HG03097 (cell line): ENCODE measurements around the gene HSD17B7.
A peak's percentile ranks its signal among the peaks of the same experiment; 100 is the strongest.
"Not testable (repeated sequence)": the region's sequence is repeated elsewhere in the genome, so short reads cannot be mapped to it uniquely, and the experiment has no call there.

Source experiments
- ATAC-seq: cut with Tn5 transposase; IDR thresholded peaks from one replicate; pipeline ENCODE4 v1.9.1; 2021; ENCODE audit not compliant: unreplicated experiment, low FRiP score

Gene HSD17B7

DNA sequence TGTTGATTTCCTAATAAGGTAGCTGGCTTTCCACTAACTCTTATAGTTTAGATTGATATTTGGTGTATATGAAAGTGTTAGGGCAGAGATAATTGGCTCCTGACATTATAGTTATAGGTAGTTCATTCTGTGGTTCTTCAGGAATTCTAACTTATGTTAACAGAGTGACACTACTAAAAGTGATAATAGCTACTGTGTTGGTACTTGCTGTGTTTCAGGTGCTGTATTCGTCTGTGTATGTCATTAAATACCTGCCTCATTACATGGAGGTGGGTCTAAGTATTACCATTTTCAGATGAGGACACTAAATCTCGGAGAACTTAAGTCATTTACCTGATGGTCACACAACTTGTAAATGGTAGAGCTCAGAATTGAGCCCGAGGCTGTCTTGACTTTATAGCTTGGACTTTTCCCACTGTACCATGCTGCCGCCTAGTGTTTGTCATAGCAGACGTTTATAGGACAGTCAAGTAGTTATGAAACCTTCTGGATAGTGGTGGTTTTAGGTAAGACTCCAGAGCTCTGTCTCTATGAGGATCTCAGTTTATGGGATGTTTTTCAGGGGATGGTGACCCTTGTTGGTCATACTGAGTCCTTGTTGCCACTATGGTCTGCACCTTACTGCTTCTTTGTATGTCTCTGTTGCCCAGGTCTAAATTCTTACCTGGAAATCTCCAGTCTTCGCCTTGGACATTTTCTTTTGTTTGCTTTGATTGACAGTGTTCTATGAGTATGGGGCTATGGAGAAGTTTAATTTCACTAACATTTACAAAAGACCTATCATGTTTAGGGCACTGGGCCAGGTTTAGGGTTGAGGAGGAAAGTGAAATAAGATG lies 9.7 kb downstream of the HSD17B7 start:
- ATAC-seq = not testable (repeated sequence)

DNA sequence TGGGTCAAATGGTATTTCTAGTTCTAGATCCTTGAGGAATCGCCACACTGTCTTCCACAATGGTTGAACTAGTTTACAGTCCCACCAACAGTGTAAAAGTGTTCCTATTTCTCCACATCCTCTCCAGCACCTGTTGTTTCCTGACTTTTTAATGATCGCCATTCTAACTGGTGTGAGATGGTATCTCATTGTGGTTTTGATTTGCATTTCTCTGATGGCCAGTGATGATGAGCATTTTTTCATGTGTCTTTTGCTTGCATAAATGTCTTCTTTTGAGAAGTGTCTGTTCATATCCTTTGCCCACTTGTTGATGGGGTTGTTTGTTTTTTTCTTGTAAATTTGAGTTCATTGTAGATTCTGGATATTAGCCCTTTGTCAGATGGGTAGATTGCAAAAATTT lies 17.0 kb downstream of the HSD17B7 start:
- not testable (repeated sequence) for ATAC-seq

DNA sequence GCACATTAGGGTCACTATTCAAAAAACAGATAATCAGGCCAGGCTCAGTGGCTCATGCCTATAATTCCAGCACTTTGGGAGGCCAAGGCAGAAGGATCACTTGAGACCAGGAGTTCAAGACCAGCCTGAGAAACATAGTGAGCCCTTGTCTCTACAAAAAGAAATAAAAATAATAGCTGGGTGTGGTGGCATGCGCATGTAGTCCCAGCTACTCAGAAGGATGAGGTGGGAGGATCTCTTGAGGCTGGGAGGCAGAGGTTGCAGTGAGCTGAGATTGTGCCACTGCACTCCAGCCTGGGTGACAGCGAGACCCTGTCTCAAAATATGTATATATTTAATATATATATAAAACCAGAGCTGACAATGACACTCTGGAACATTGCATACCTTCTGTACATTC lies 21.9 kb downstream of the HSD17B7 start:
- ATAC-seq = not testable (repeated sequence)

DNA sequence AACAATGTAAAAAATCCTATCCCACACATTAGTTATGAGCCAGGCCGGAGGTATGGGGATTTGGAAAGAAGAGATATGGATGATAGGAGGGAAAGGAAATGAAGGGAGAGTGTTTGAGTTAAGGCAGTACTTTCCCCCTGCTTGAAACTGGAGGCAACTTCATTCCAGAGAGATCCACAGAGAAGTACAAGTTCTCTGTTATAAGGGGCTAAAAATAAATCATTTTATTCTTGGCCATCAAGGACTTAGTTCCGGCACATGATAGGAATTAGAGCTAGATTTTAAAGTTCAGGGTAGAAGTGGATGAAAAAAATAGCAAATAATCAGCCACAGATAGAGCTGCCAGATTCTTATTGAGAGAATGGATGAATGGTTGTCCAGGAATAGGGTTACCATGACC lies 27.6 kb downstream of the HSD17B7 start:
- not testable (repeated sequence) for ATAC-seq

DNA sequence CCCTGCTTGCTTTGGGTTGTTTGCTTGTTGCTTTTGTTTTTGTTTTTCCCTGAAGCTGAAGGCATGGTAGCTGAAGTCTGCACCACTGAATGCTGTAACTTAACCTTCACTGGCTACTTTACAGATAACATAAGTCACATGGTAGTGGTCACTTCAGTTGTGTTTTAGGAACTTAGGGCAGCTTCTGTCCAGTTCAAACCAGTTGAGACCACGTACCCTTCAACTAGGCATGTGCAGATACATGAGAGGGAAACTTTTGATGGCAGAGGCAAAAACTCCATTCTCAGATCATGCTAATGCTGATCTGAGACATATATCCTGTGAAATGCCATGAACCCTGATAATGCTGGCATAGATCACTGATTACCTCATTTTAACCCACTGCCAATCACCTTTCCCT lies 28.2 kb downstream of the HSD17B7 start:
- not testable (repeated sequence) for ATAC-seq

GRCh38 chr1:162822391-162823200 lies 32.1 kb downstream of the HSD17B7 start:
- ATAC-seq = no peak

DNA sequence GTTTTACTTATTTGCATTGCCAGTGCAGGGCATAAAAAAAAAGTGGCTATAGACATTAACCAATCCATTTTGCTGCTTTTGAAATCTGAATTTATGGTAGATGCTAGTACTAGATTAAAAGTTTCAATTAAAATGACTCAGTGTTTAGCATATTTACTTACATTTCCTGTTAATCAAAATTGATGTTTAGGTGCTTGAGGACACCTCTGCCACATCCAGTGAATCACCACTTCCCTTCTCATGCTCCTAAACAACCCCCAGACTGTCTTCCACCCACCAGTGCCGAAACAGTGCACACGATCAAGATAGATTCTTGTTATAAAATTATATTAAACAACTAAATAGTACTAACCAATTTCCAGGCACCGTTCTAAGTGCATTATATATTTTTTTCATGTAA lies 32.7 kb downstream of the HSD17B7 start:
- no peak for ATAC-seq

DNA sequence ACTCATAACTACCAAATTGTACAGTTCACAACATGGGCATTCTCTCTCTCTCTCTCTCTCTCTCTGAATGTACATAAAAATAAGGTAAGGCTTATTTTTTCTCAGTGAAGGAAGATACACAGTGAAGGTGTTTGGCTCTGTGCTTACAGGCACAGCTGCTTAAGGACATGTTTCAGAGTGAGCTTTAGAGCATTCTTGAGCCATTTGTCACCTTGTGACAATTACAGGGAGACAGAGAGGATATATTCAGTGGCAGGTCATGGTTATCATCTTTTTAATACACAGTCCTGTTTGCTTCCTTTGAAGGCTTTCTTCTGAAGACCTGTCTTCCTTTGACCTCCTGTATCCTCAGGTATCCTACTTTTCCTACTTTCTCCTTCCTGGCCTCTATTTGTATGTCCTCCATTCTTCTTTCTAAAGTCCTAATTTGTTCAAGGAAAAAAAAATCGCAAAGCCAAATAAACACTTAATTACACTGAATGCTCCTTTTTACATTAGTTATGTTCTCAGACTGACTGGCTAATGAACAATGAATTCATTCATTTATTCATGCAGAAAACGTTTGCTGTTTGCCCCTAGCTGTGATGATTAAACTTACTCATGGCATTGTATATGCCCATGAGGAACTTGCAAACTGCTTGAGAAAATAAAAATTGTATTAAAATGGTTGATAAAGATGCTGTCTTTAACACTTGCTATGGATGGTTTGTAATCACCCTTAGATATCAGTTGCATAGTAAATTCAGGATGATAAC lies 33.4 kb downstream of the HSD17B7 start:
- ATAC-seq = no peak

DNA sequence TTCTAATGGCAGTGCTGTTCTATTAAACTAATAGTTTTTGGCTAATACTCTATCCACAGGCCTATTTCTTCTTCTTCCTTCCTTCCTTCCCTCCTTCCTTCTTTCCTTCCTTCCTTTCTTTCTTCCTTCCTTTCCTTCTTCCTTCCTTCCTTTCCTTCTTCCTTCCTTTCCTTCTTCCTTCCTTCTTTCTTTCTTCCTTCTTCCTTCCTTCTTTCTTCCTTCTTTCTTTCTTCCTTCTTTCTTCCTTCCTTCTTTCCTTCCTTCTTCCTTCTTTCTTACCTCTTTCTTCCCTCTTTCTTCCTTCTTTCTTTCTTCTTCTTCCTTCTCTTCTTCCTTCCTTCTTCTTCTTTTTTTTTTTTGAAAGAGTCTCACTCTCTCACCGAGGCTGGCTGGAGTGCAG lies 38.8 kb downstream of the HSD17B7 start:
- no peak for ATAC-seq

GRCh38 chr1:162832470-162832869 lies 42.0 kb downstream of the HSD17B7 start:
- no peak for ATAC-seq

GRCh38 chr1:162835157-162835899 lies 44.8 kb downstream of the HSD17B7 start:
- ATAC-seq = peak; percentile 84

GRCh38 chr1:162838863-162839262 lies 48.4 kb downstream of the HSD17B7 start:
- no peak for ATAC-seq

DNA sequence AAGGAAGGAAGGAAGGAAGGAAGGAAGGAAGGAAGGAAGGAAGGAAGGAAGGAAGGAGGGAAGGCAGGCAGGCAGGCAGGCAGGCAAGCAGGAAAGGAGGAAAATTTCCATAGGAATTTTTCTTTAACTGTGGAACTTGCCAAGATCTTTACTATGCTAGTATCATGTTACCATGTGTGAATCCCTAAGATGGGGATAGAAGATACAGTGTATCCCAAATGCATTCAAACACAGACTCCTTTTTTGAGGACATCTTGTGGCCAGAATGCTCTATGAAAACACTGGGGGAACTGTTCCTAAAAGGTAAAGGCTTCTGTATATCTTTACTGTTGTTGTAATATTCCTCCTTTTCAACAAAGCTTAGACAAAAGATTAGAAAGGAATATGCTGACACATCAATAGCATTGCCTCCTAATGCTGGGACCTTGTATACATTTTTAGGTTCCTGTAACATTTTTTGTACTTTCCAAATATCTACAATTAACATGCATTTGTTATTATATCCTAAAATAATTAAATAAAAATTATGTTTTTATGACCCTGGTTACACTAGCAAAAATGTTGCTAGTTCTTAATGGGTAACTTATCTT lies 49.8 kb downstream of the HSD17B7 start:
- ATAC-seq = no peak

- no peak for ATAC-seq
These were observed 53.7 kb downstream of the HSD17B7 start for GRCh38 chr1:162844153-162844552.

GRCh38 chr1:162846256-162847212 lies 56.0 kb downstream of the HSD17B7 start:
- no peak for ATAC-seq

DNA sequence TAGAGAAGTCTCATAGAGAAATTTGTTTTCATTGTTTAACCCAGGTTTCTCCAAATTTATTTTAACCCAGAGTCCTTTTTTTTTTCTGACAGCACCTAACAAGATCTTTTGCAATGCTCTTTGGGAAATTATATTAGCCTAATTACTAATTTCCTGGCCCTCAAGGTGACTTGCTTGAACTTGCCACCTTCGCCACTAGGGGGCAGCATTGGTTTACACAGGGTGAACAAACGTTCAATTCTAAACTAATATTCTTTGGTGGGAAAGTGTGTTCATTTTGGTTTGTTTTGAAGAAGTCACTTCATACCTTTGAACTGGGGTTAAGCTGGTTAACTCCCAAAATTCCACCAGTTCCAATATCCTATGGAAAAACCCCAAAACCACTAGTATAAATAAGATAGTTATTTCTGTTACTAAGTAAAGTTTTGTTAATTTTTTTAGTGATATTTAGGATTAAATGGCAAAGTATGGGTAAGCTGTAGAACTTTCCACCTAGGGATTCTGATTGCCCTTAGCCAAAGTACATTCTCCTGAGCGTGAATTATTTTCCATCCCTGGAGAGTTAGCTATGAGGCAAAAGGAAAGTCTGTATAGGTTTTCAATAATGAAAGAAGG lies 57.4 kb downstream of the HSD17B7 start:
- no peak for ATAC-seq

- no peak for ATAC-seq
These were observed 59.2 kb downstream of the HSD17B7 start for GRCh38 chr1:162849711-162850110.

- no peak for ATAC-seq
These were observed 60.8 kb downstream of the HSD17B7 start for GRCh38 chr1:162851341-162851740.
